Body of pancreas (tissue), 4 donors: Measurements from ENCODE around the gene CDH6.

Experiments
- CTCF ChIP-seq, 7 experiments: fragments of 450-650 bp in 4 of 7; fragments of 200-600 bp in 3 of 7; sonication (generic) in 3 of 7; IDR thresholded peaks; one replicate each; pipeline ENCODE4 v1.5.1; 2016 to 2019; ENCODE audit warnings: antibody characterized with exemption in 7 of 7
- POLR2A ChIP-seq, 3 donors: fragments of 450-650 bp; IDR thresholded peaks; one replicate each; pipeline ENCODE4 v1.6.1; 2016; ENCODE audit warnings: antibody characterized with exemption in 3 of 3, mild to moderate bottlenecking in 2 of 3

GRCh38 chr5:31213705-31214121, 20.2 kb downstream of the CDH6 start:
- TF ChIP-seq CTCF (IDR thresholded peaks at IDR 0.05) (no peak), POLR2A (IDR thresholded peaks at IDR 0.05) (no peak)
